Right lung (tissue), 10 donors: ENCODE data around the gene SUN2. TPM values are rescaled to one million over a fixed set of nuclear protein-coding genes. Genes with fewer than 3 reads are reported as not detected.
"Not testable (repeated sequence)": the region's sequence is repeated elsewhere in the genome, so short reads cannot be mapped to it uniquely, and the experiment has no call there.

ENCODE experiments used
- DNase-seq, 2 donors: peaks; one replicate each; pipeline ENCODE4 v3.0.0-alpha.2; 2013
- long read RNA-seq, 8 donors: transcript quantifications; one replicate each; lab custom pipeline, GENCODE V29; 2026
- polyA plus RNA-seq, 5 donors: library from polyadenylated mRNA; unstranded; fragments of 120-200 nt; gene quantifications; one replicate each; pipeline versions ENCODE4 v1.2.1 to v1.2.3, GENCODE V29; 2013; ENCODE audit warnings: inconsistent platforms in 1 of 5, low replicate concordance in 1 of 5; ENCODE audit not compliant: insufficient read length in 5 of 5, insufficient read depth in 1 of 5

Gene SUN2, protein sequence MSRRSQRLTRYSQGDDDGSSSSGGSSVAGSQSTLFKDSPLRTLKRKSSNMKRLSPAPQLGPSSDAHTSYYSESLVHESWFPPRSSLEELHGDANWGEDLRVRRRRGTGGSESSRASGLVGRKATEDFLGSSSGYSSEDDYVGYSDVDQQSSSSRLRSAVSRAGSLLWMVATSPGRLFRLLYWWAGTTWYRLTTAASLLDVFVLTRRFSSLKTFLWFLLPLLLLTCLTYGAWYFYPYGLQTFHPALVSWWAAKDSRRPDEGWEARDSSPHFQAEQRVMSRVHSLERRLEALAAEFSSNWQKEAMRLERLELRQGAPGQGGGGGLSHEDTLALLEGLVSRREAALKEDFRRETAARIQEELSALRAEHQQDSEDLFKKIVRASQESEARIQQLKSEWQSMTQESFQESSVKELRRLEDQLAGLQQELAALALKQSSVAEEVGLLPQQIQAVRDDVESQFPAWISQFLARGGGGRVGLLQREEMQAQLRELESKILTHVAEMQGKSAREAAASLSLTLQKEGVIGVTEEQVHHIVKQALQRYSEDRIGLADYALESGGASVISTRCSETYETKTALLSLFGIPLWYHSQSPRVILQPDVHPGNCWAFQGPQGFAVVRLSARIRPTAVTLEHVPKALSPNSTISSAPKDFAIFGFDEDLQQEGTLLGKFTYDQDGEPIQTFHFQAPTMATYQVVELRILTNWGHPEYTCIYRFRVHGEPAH
- polyA plus RNA-seq = 10 to 100 TPM; 50.9 to 71.6 (median 62.2) TPM
- long read RNA-seq, donor 1, partial matches to known transcripts = 5 of 15 reads
- long read RNA-seq, donor 1, other reads (novel, unspliced or antisense) = 9 of 15 reads
- long read RNA-seq, donor 2, full-length matches to known transcripts = 1 of 1 reads
- long read RNA-seq, donor 2, partial matches to known transcripts = 0 of 1 reads
- long read RNA-seq, donor 2, other reads (novel, unspliced or antisense) = 0 of 1 reads
- long read RNA-seq, donor 3, partial matches to known transcripts = 0 of 1 reads
- long read RNA-seq, donor 3, other reads (novel, unspliced or antisense) = 0 of 1 reads
- long read RNA-seq, donor 4, partial matches to known transcripts = 26 of 26 reads
- long read RNA-seq, donor 4, other reads (novel, unspliced or antisense) = 0 of 26 reads
- long read RNA-seq, donor 5, partial matches to known transcripts = 0 of 5 reads
- long read RNA-seq, donor 5, other reads (novel, unspliced or antisense) = 5 of 5 reads
- long read RNA-seq, donor 6, full-length matches to known transcripts = 1 of 16 reads
- long read RNA-seq, donor 6, partial matches to known transcripts = 7 of 16 reads
- long read RNA-seq, donor 6, other reads (novel, unspliced or antisense) = 8 of 16 reads
- long read RNA-seq, donor 7, partial matches to known transcripts = 0 of 10 reads
- long read RNA-seq, donor 7, other reads (novel, unspliced or antisense) = 10 of 10 reads
- long read RNA-seq, donor 8 = 0 reads

- peak; percentile 84 to 86 for DNase-seq
These were observed at the start of gene SUN2 for GRCh38 chr22:38755911-38756532. TSS of gene SUN2 (minus strand) at chr22:38755998. CDS start at chr22:38752628, 3,370 bp downstream.

DNA sequence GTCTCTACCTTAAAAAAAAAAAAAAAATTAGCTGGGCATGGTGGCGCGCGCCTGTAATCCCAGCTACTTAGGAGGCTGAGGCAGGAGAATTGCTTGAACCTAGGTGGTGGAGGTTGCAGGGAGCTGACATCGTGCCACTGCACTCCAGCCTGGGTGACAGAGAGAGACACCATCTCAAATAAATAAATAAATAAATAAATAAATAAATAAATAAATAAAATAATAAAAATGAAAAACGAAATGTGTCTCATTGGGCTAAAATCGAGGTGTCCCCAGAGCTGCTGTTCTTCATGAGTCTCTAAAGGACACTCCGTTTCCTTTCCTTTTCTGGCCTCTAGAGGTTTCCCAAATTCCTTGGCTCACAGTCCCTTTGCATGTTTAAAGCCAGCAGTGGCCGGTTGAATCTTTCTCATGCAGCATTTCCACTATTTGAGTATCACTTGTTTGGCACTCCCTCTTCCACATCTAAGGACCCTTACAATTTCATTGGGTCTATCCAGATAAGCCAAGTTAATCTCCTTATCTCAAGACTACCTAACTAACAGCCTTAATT is 49.3 kb upstream of the SUN2 start:
- not testable (repeated sequence) for DNase-seq

GRCh38 chr22:38802671-38803121 is 46.9 kb upstream of the SUN2 start:
- peak; percentile 72 to 80 for DNase-seq

GRCh38 chr22:38799265-38800002 is 43.6 kb upstream of the SUN2 start:
- DNase-seq = no peak

DNA sequence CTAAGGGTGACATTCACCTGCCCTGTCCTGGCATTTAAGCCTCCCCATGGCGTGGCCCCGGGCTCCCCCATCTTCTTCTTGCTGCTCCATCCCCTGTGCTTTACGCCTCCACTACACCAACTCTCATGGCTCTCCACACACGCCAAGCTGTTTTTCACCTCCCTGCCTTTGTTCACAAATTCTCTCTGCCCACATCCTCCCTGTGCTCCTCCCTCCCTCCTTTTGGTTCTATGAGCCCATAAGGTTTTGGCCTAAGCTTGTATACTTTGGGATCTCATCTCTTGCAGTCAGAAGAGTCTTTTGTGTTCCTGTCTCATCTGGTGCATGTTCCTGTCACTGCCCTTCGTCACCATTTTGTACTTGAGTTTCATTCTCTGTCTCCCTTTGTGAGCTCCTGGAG is 42.7 kb upstream of the SUN2 start:
- no peak for DNase-seq

DNA sequence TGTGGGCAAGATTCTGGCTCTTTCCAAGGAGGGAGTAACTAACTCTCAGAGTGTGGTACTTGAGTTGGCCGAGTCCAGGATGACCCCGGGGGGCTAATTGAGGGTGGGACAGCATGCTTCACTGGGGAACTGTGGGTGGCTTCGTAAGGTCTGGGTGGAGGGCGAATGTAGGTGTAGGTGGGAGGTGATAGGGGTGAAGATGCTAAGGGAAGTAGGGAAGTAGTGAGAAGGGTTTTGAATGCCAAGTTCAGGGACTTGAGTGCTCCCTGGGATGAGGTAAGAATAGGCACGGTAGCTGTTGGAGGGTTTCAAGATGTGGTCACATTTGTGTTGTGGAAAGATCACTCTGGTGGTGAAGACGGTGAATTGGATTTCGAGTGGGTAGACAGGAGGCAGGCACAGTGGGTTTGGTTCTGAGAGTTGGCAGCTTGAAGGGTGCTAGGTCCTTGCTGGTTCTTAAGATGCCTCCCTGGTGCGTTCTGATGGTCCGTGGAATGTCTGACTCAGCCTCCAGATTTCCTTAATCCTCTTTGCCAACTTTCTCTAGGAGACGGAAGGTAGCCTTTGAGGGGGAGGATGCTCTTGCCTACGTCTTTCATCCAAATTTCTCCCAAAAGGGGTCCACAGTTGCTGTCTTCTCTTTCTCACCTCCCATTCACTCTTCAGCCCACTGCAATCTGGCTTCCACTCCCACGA is 40.6 kb upstream of the SUN2 start:
- no peak for DNase-seq

DNA sequence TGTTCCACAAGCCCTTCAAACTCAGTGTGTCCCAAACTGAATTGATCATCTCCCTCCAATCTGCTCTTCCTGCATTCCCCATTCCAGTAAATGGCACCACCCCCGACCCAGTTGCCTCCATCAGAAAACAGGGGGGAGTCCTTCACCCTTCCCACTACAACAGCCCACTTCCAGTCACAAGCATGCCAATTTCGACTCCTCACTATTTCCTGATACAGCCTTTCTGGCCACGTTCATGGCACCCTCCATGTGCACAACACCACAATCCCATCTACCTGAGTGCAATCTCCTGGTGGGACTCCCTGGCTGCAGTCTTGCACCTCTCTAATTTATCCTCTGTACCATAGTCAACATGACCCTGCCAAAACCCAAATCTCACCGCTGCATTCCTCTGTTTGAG is 39.8 kb upstream of the SUN2 start:
- DNase-seq = no peak

GRCh38 chr22:38793721-38794466 is 38.1 kb upstream of the SUN2 start, which contains the start of gene DNAL4:
TSS of gene DNAL4 (minus strand) at chr22:38794143. CDS start at chr22:38782731, 11,412 bp downstream.
- DNase-seq = peak; percentile 94 to 98

DNA sequence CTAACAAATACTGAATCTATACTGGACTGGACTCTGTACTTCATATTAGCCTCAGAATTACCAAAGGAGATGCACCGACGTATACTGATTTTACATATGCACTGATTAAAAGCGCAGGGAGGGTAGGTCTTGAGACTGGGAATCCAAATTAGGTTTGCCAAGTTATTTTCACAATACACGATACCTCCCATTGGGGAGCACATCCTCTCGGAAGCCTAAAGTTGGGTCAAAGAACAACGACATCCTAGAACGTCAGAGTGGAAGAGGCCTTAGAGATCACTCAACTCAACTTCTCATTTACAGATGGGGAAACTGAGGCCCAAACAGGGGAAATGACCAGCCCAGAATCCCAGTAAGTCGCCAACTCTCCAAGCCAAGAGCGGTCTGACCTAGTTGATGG is 37.5 kb upstream of the SUN2 start:
- DNase-seq = no peak

DNA sequence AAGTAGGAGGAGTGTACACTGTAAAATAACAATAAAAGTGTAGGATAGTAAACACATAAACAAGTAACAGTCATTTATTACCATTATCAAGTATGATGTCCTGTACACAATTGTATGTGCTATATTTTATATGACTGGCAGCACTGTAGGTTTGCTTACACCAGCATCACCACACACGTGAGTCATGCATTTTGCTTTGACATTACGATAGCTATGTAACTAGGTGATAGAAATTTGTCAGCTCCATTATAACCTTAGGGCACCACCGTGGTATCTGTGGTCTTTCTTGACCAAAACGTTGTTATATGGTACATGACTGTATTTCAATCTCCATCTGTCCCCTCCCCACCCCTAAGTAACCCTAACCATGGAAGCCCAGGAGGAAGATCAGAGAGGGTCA is 37.0 kb upstream of the SUN2 start:
- no peak for DNase-seq

- DNase-seq = no peak
These were observed 33.8 kb upstream of the SUN2 start for GRCh38 chr22:38789606-38790005.

- DNase-seq = no peak
These were observed 33.0 kb upstream of the SUN2 start for GRCh38 chr22:38788846-38789245.

DNA sequence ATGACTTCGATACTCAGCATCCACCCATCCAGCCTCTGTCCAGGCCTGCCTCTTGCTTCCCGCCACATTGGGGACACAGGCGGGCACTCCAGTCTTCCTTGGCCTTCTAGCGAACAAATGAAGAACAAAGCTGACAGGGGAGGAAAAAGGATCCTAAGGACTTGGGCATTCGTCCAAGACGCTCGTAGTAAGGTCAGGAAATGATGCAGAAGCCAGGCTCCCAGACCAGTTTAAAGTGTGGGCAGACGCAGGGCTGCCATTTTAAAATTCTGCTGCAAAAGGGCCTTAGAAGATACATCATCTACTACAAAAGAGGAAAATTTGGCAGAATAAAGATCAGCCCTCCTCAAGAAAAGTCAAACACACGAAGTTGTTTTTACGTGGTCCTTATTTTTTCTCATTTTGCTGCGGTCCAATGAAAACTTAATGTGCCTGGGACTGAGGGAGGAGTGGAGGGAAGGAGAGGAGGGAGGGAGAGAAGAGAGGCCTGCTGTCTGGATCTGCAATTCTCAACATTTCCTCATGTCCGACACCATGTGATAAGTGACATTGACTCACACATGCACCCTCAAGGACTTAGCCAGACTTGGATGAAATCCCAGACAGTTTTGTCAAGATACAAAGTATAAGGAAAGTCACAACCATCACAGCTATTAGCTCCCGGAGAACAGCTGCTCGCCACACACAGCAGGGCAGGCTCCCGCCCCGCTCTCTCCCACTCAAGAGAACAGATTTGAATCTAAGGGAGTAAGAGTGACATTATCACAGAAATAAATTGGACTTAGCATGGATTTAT is 32.4 kb upstream of the SUN2 start:
- peak; percentile 86 to 89 for DNase-seq

- no peak for DNase-seq
These were observed 30.8 kb upstream of the SUN2 start for GRCh38 chr22:38786631-38787030.

GRCh38 chr22:38784856-38785255 is 29.1 kb upstream of the SUN2 start:
- no peak for DNase-seq

- no peak for DNase-seq
These were observed 28.2 kb upstream of the SUN2 start for GRCh38 chr22:38784035-38784434.

DNA sequence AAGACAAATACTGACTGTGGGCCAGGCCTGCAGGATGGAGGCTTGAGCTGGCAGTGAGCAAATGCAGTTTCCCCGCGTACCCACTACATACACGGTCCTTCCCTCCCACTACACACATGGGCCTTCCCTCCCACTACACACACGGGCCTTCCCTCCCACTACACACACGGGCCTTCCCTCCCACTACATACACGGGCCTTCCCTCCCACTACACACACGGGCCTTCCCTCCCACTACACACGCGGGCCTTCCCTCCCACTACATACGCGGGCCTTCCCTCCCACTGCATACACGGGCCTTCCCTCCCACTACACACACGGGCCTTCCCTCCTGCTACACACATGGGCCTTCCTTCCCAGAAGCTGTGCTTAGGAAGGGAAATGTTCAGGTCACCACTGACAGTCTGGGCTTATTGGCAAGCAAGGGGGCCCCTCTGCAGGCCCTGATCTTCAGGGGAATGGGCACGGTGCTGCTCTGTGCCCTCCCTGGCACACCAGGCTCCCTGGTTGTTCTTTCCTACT is 27.4 kb upstream of the SUN2 start:
- DNase-seq = no peak
